Measurements from ENCODE around the gene KDM4C. TPM values are rescaled to one million over a fixed set of nuclear protein-coding genes. Genes with fewer than 3 reads are reported as not detected.
"Not testable (repeated sequence)": the region's sequence is repeated elsewhere in the genome, so short reads cannot be mapped to it uniquely, and the experiment has no call there.

Gene KDM4C
- total RNA-seq, 2 donors from 2014 or later, result 12.8 to 31.5 TPM

- Mint-ChIP-seq H3K27me3 (ENCODE audit: insufficient read depth) (no peaks in the 10 kb centered on the region), H3K27ac (no peak overlapping the region), H3K4me3 (no peak overlapping the region), H3K4me1 (peaks cover 7% of the 10 kb centered on the region), H3K36me3 (ENCODE audit: low read depth) (peaks cover 34% of the 10 kb centered on the region), H3K9me3 (peaks cover 24% of the 10 kb centered on the region)
- H3K36me3 ChIP-seq (ENCODE audit: control insufficient read depth, insufficient read depth, low read length), result peaks cover 56% of the 10 kb centered on the region
- TF ChIP-seq CTCF (conservative IDR thresholded peaks at IDR 0.05), result no peak
- H3K27ac ChIP-seq (ENCODE audit: low read depth, low read length), result no peak overlapping the region
- peaks cover 3% of the 10 kb centered on the region for H3K4me1 ChIP-seq (ENCODE audit: control insufficient read depth, insufficient read depth, low read length)
- H3K4me3 ChIP-seq (ENCODE audit: low read length), result peak overlapping the region; percentile 0
- H3K27me3 ChIP-seq (ENCODE audit: control insufficient read depth, insufficient read depth, low read length, poor library complexity, severe bottlenecking), result no peaks in the 10 kb centered on the region
- no peak for DNase-seq
- WGBS, 2 experiments (ENCODE audit: insufficient coverage in 1 of 2, insufficient read length in 1 of 2), result 100% methylated on average over 1 of the region's 1 CpG
- H3K9me3 ChIP-seq (ENCODE audit: control insufficient read depth, low read length), result peaks cover 44% of the 10 kb centered on the region
- no peak overlapping the region for H3K9ac ChIP-seq (ENCODE audit: extremely low read depth, low read length, poor library complexity, severe bottlenecking)
Measured at GRCh38 chr9:6805532-6805931, 47.8 kb downstream of the KDM4C start.

GRCh38 chr9:6806318-6806717 lies 48.5 kb downstream of the KDM4C start:
- not testable (repeated sequence) for H3K4me3 Mint-ChIP-seq; H3K4me1 ChIP-seq (ENCODE audit: control insufficient read depth, insufficient read depth, low read length); H3K4me3 ChIP-seq (ENCODE audit: low read length); H3K27ac Mint-ChIP-seq; H3K27ac ChIP-seq (ENCODE audit: low read depth, low read length); H3K27me3 ChIP-seq (ENCODE audit: control insufficient read depth, insufficient read depth, low read length, poor library complexity, severe bottlenecking); H3K9ac ChIP-seq (ENCODE audit: extremely low read depth, low read length, poor library complexity, severe bottlenecking); H3K4me1 Mint-ChIP-seq; DNase-seq; H3K27me3 Mint-ChIP-seq (ENCODE audit: insufficient read depth)
- Mint-ChIP-seq H3K9me3 (peaks cover 19% of the 10 kb centered on the region), H3K36me3 (ENCODE audit: low read depth) (peaks cover 34% of the 10 kb centered on the region)
- Histone ChIP-seq H3K36me3 (ENCODE audit: control insufficient read depth, insufficient read depth, low read length) (peaks cover 52% of the 10 kb centered on the region), H3K9me3 (ENCODE audit: control insufficient read depth, low read length) (peaks cover 36% of the 10 kb centered on the region)
- WGBS, 2 experiments (ENCODE audit: insufficient coverage in 1 of 2, insufficient read length in 1 of 2), result 86% methylated on average over 3 of the region's 6 CpGs; no CpG with 5 or more reads in 1 of the 2 experiments

GRCh38 chr9:6807669-6808068 lies 49.9 kb downstream of the KDM4C start:
- peaks cover 26% of the 10 kb centered on the region for H3K9me3 ChIP-seq (ENCODE audit: control insufficient read depth, low read length)
- Mint-ChIP-seq H3K4me1 (peaks cover 17% of the 10 kb centered on the region), H3K9me3 (peaks cover 19% of the 10 kb centered on the region), H3K36me3 (ENCODE audit: low read depth) (peaks cover 32% of the 10 kb centered on the region)
- peaks cover 45% of the 10 kb centered on the region for H3K36me3 ChIP-seq (ENCODE audit: control insufficient read depth, insufficient read depth, low read length)
- not testable (repeated sequence) for H3K27ac Mint-ChIP-seq; H3K27ac ChIP-seq (ENCODE audit: low read depth, low read length); H3K27me3 Mint-ChIP-seq (ENCODE audit: insufficient read depth); H3K9ac ChIP-seq (ENCODE audit: extremely low read depth, low read length, poor library complexity, severe bottlenecking); H3K4me1 ChIP-seq (ENCODE audit: control insufficient read depth, insufficient read depth, low read length); H3K4me3 Mint-ChIP-seq; H3K27me3 ChIP-seq (ENCODE audit: control insufficient read depth, insufficient read depth, low read length, poor library complexity, severe bottlenecking); DNase-seq; H3K4me3 ChIP-seq (ENCODE audit: low read length)
- WGBS, 2 experiments (ENCODE audit: insufficient coverage in 1 of 2, insufficient read length in 1 of 2), result 92% methylated on average over 7 of the region's 30 CpGs; no CpG with 5 or more reads in 1 of the 2 experiments

- Mint-ChIP-seq H3K36me3 (ENCODE audit: low read depth) (peaks cover 18% of the 10 kb centered on the region), H3K4me1 (peaks cover 21% of the 10 kb centered on the region), H3K4me3 (no peak overlapping the region), H3K27me3 (ENCODE audit: insufficient read depth) (no peaks in the 10 kb centered on the region), H3K27ac (no peak overlapping the region), H3K9me3 (peaks cover 11% of the 10 kb centered on the region)
- Histone ChIP-seq H3K9me3 (ENCODE audit: control insufficient read depth, low read length) (peaks cover 4% of the 10 kb centered on the region), H3K27me3 (ENCODE audit: control insufficient read depth, insufficient read depth, low read length, poor library complexity, severe bottlenecking) (no peaks in the 10 kb centered on the region), H3K36me3 (ENCODE audit: control insufficient read depth, insufficient read depth, low read length) (peaks cover 29% of the 10 kb centered on the region), H3K27ac (ENCODE audit: low read depth, low read length) (no peak overlapping the region), H3K4me3 (ENCODE audit: low read length) (no peak overlapping the region), H3K4me1 (ENCODE audit: control insufficient read depth, insufficient read depth, low read length) (peaks cover 3% of the 10 kb centered on the region), H3K9ac (ENCODE audit: extremely low read depth, low read length, poor library complexity, severe bottlenecking) (no peak overlapping the region)
- no peak for DNase-seq
- WGBS, 2 experiments (ENCODE audit: insufficient coverage in 1 of 2, insufficient read length in 1 of 2), result 83 to 94% methylated on average over 2 to 3 of the region's 4 CpGs
- TF ChIP-seq CTCF (conservative IDR thresholded peaks at IDR 0.05), result no peak
Measured at GRCh38 chr9:6811436-6811835, 53.7 kb downstream of the KDM4C start.

Measured in endodermal cell (in vitro differentiated cells).